Thoracic aorta (tissue), 2 donors: ENCODE results near the gene PLAGL2. TPM values are rescaled to one million over a fixed set of nuclear protein-coding genes. Genes with fewer than 3 reads are reported as not detected.
A peak's percentile ranks its signal among the peaks of the same experiment; 100 is the strongest.

ENCODE experiments used
- ATAC-seq: fragments of 150-250 bp; one replicate; pipeline ENCODE4 v1.8.0; 2017; ENCODE audit warnings: low read depth; ENCODE audit not compliant: insufficient number of reproducible peaks, low FRiP score
- DNase-seq: peaks from one replicate; pipeline ENCODE4 v3.0.0-alpha.2; 2020; ENCODE audit warnings: low spot score
- H3K27ac ChIP-seq, 2 donors: fragments of 200-600 bp; sonication (generic); 1 replicate in 1 of 2; 2 replicates in 1 of 2; pipeline ENCODE4 v1.5.1; 2016; ENCODE audit warnings: mild to moderate bottlenecking in 2 of 2, moderate library complexity in 2 of 2
- H3K27me3 ChIP-seq: fragments of 200-600 bp; sonication (generic); replicated peaks from 2 replicates; pipeline ENCODE4 v1.6.0; 2016; ENCODE audit warnings: mild to moderate bottlenecking; ENCODE audit not compliant: insufficient read depth
- H3K36me3 ChIP-seq: fragments of 200-600 bp; sonication (generic); one replicate; pipeline ENCODE4 v1.5.1; 2016
- H3K4me1 ChIP-seq, 2 donors: fragments of 200-600 bp; sonication (generic); 1 replicate in 1 of 2; 2 replicates in 1 of 2; pipeline versions ENCODE4 v1.5.1 to v1.6.0; 2016; ENCODE audit warnings: low read depth in 2 of 2, mild to moderate bottlenecking in 1 of 2; ENCODE audit not compliant: control insufficient read depth in 1 of 2
- H3K4me3 ChIP-seq: fragments of 200-600 bp; sonication (generic); 2 replicates; pipeline ENCODE4 v1.5.1; 2016; ENCODE audit warnings: mild to moderate bottlenecking
- H3K9me3 ChIP-seq: fragments of 200-600 bp; sonication (generic); 2 replicates; pipeline ENCODE4 v1.5.1; 2016
- total RNA-seq, 2 donors: library from RNA; depleted of rRNA; stranded (reverse); fragments of >200 nt; gene quantifications; one replicate each; pipeline versions ENCODE4 v1.1.0 to v1.2.3, GENCODE V29; 2016
- TF ChIP-seq, protein P1 (sequence below): fragments of 200-600 bp; sonication (generic); IDR thresholded peaks from one replicate; pipeline ENCODE4 v1.5.1; 2019; ENCODE audit warnings: antibody characterized with exemption

PLAGL2 gene
- total RNA-seq, 2 donors from 2014 or later: 3.8 to 7.5 TPM

DNA sequence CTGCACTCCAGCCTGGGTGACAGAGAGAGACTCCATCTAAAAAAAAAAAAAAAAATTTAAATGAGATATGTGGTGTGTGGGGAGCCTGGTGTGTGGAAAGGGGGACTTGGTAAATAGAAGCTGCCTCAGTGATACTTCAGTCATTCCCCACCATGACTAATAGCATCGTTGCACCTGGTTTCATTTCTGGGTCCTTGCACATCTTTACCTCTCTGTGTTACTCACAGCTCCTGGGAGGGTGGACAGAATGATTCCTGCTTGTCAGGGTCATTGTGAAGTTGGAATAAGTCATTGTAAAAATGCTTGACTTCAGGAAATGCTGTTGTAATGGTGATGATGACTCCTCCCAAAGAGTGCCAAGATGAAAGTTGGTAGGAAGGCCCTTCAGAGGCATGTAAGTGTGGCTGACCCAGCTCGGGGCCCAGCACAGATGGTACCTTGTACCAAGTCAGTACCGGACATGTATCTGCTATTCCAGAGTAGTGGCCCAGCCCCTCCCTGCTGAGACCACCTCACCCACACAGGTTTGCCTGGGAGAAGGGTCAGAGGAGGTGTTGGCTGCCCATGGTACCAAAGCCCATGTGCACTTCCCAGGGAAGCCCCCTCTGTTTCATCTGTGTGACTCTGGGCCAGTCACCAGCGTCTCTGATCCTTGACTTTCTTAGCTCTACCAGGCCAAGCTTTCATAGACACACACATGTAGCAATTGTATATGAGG, 48.4 kb downstream of the PLAGL2 start:
- H3K9me3 ChIP-seq: no peaks in the 10 kb centered on the region
- no peaks in the 10 kb centered on the region for H3K27me3 ChIP-seq
- TF ChIP-seq, protein P1, sequence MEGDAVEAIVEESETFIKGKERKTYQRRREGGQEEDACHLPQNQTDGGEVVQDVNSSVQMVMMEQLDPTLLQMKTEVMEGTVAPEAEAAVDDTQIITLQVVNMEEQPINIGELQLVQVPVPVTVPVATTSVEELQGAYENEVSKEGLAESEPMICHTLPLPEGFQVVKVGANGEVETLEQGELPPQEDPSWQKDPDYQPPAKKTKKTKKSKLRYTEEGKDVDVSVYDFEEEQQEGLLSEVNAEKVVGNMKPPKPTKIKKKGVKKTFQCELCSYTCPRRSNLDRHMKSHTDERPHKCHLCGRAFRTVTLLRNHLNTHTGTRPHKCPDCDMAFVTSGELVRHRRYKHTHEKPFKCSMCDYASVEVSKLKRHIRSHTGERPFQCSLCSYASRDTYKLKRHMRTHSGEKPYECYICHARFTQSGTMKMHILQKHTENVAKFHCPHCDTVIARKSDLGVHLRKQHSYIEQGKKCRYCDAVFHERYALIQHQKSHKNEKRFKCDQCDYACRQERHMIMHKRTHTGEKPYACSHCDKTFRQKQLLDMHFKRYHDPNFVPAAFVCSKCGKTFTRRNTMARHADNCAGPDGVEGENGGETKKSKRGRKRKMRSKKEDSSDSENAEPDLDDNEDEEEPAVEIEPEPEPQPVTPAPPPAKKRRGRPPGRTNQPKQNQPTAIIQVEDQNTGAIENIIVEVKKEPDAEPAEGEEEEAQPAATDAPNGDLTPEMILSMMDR: no peak
- H3K36me3 ChIP-seq: peaks cover 43% of the 10 kb centered on the region
- no peak for ATAC-seq
- peaks cover 0 to 14% of the 10 kb centered on the region in 2 donors for H3K4me1 ChIP-seq
- H3K4me3 ChIP-seq: no peak overlapping the region
- no peak overlapping the region for H3K27ac ChIP-seq
- no peak for DNase-seq

DNA sequence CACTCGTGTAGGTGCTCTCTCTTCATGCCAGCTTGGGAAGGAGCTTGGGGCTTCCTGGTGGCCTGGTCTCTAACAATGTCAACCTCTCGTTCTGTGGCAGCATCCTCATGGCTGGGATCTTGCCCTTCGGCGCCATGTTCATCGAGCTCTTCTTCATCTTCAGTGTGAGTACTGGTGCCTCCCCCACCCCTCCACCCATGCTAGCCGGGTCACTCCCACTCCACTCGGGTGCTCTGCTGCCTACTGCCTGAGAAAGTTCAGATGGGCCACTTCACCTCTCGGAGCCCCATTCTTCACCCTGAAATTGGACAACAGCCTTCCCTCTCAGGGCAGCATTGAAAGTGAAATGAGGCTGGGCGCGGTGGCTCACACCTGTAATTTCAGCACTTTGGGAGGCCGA, 49.2 kb downstream of the PLAGL2 start:
- TF ChIP-seq, protein P1: no peak
- Histone ChIP-seq H3K36me3 (peaks cover 43% of the 10 kb centered on the region), H3K4me3 (no peak overlapping the region), H3K4me1 (peaks cover 0 to 14% of the 10 kb centered on the region in 2 donors), H3K27ac (no peak overlapping the region), H3K9me3 (no peaks in the 10 kb centered on the region), H3K27me3 (no peaks in the 10 kb centered on the region)
- DNase-seq (no peak), ATAC-seq (no peak)

DNA sequence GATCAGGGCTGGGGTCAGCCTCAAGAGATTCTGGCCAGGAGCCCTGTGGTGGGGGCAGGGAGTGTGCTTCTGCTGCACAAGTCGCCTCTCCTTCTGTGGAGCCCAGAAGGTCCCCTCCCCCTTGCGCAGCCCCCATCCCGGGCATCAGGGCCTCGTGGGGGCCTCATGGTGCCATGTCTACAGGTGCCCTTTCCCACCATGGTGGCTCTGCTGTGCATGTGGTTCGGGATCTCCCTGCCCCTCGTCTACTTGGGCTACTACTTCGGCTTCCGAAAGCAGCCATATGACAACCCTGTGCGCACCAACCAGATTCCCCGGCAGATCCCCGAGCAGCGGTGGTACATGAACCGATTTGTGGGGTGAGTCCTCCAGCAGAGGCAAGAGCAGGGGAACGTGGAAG, 49.9 kb downstream of the PLAGL2 start:
- TF ChIP-seq, protein P1: no peak
- Histone ChIP-seq H3K4me1 (peaks cover 0 to 14% of the 10 kb centered on the region in 2 donors), H3K27me3 (no peaks in the 10 kb centered on the region), H3K27ac (no peak overlapping the region), H3K9me3 (no peaks in the 10 kb centered on the region), H3K36me3 (peaks cover 44% of the 10 kb centered on the region), H3K4me3 (no peak overlapping the region)
- DNase-seq (no peak), ATAC-seq (no peak)

DNA sequence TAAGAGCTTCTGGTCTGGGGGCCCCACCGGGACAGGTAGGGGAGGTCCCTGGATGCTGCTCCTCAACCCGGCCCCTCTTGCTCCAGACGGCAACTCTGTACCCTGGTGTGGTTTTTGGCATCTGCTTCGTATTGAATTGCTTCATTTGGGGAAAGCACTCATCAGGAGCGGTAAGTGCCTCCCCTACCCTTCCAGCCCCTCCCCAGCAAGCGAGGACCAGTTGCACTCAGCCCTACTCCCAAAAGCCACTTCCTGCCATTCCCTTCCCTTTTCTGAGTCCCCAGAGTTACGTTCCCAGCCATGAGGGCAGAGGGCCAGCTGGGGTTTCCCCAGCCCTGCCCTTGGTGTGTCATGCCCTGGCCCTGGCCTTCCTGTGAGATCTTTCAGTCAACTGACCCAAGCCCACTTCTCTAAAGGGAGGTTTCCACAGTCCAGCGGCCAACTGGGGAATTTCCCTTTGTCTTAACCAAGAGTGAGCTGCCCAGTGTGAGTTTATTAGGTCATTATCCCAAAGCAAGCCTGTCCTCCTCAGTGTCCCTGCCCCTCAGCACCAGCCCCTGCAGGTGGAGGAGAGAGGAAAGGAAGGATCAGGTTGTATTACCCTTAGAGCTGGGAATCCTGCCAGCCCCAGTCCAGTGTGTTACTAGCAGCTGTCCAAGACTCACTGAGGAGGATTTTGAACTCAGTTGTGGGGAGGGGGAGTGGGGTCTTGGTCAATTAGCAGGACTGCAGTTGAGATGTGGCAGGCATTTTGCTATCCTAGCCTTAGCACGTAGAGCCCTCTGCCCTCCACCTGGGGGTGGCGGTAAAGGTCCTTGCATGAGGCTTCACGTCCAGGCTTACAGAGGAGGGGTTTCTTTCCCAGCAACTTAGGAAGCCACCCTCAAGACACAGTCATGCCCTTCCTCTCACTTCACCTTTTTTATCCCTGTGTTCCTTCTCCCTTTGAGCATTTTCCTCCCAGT, 52.2 kb downstream of the PLAGL2 start:
- Histone ChIP-seq H3K4me3 (no peak overlapping the region), H3K36me3 (peaks cover 44% of the 10 kb centered on the region), H3K4me1 (peaks cover 0 to 14% of the 10 kb centered on the region in 2 donors), H3K27me3 (no peaks in the 10 kb centered on the region), H3K27ac (peak overlapping the region in 1 of 2 donors; percentile 49), H3K9me3 (no peaks in the 10 kb centered on the region)
- ATAC-seq (peak; percentile 77), DNase-seq (peak; percentile 38)
- TF ChIP-seq, protein P1: peak; percentile 7

DNA sequence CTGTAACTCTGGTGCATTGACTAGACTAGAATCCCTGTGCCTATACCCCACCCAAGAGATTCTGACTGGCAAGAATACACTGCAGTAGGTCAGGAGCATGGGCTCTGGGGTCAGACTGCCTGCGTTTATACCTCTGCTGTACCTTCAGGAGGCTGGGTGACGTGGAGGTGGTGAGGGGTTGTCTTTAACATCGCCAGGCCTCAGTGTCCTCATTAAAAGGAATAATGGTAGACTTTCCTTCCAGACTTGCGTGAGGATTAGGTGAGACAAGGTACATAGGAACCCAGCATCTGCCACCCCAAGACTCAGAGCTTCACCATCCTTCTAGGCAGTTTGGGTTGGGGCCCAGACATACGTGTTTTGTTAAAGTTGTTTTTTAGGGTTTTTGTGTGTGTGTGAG, 53.8 kb downstream of the PLAGL2 start:
- H3K4me3 ChIP-seq: no peak overlapping the region
- TF ChIP-seq, protein P1: no peak
- H3K27me3 ChIP-seq: no peaks in the 10 kb centered on the region
- no peak overlapping the region for H3K27ac ChIP-seq
- DNase-seq (no peak), ATAC-seq (no peak)
- no peaks in the 10 kb centered on the region for H3K9me3 ChIP-seq
- peaks cover 41% of the 10 kb centered on the region for H3K36me3 ChIP-seq
- peaks cover 0 to 14% of the 10 kb centered on the region in 2 donors for H3K4me1 ChIP-seq
